ENCODE measurements around the gene CDK18. TPM values are rescaled to one million over a fixed set of nuclear protein-coding genes. Genes with fewer than 3 reads are reported as not detected.
"Not testable (repeated sequence)": the region's sequence is repeated elsewhere in the genome, so short reads cannot be mapped to it uniquely, and the experiment has no call there.

The CDK18 gene
- total RNA-seq, 1 donor from 2014 or later: 3.0 TPM

GRCh38 chr1:205480349-205480985 lies 24.0 kb upstream of the CDK18 start:
- no peak overlapping the region for H3K4me3 Mint-ChIP-seq (ENCODE audit: unreplicated experiment)
- H3K4me1 Mint-ChIP-seq (ENCODE audit: unreplicated experiment): peaks cover 3% of the 10 kb centered on the region
- no peak for TF ChIP-seq CTCF (IDR thresholded peaks at IDR 0.05)
- no peak for DNase-seq (ENCODE audit: extremely low spot score, unreplicated experiment)
- H3K36me3 Mint-ChIP-seq (ENCODE audit: unreplicated experiment): no peaks in the 10 kb centered on the region
- no peaks in the 10 kb centered on the region for H3K9me3 Mint-ChIP-seq (ENCODE audit: unreplicated experiment)
- no peak overlapping the region for H3K27ac Mint-ChIP-seq (ENCODE audit: unreplicated experiment)
- H3K27me3 Mint-ChIP-seq (ENCODE audit: unreplicated experiment): peaks cover 52% of the 10 kb centered on the region

GRCh38 chr1:205481218-205481617 lies 23.3 kb upstream of the CDK18 start:
- H3K4me1 Mint-ChIP-seq (ENCODE audit: unreplicated experiment): peaks cover 3% of the 10 kb centered on the region
- no peak for DNase-seq (ENCODE audit: extremely low spot score, unreplicated experiment)
- H3K27me3 Mint-ChIP-seq (ENCODE audit: unreplicated experiment): peaks cover 57% of the 10 kb centered on the region
- no peak overlapping the region for H3K4me3 Mint-ChIP-seq (ENCODE audit: unreplicated experiment)
- TF ChIP-seq CTCF (IDR thresholded peaks at IDR 0.05): no peak
- no peaks in the 10 kb centered on the region for H3K9me3 Mint-ChIP-seq (ENCODE audit: unreplicated experiment)
- H3K27ac Mint-ChIP-seq (ENCODE audit: unreplicated experiment): no peak overlapping the region
- no peaks in the 10 kb centered on the region for H3K36me3 Mint-ChIP-seq (ENCODE audit: unreplicated experiment)

- H3K27ac Mint-ChIP-seq (ENCODE audit: unreplicated experiment): no peak overlapping the region
Observed at GRCh38 chr1:205481629-205482151, 22.8 kb upstream of the CDK18 start.

GRCh38 chr1:205482587-205482986 lies 21.9 kb upstream of the CDK18 start:
- not testable (repeated sequence) for H3K27ac Mint-ChIP-seq (ENCODE audit: unreplicated experiment); H3K4me3 Mint-ChIP-seq (ENCODE audit: unreplicated experiment); H3K9me3 Mint-ChIP-seq (ENCODE audit: unreplicated experiment); DNase-seq (ENCODE audit: extremely low spot score, unreplicated experiment); H3K36me3 Mint-ChIP-seq (ENCODE audit: unreplicated experiment); H3K4me1 Mint-ChIP-seq (ENCODE audit: unreplicated experiment)
- H3K27me3 Mint-ChIP-seq (ENCODE audit: unreplicated experiment): peaks cover 60% of the 10 kb centered on the region

More at GRCh38 chr1:205481629-205482151, 22.8 kb upstream of the CDK18 start:
- H3K9me3 Mint-ChIP-seq (ENCODE audit: unreplicated experiment): no peaks in the 10 kb centered on the region
- H3K27me3 Mint-ChIP-seq (ENCODE audit: unreplicated experiment): peaks cover 58% of the 10 kb centered on the region
- H3K36me3 Mint-ChIP-seq (ENCODE audit: unreplicated experiment): no peaks in the 10 kb centered on the region
- no peak overlapping the region for H3K4me3 Mint-ChIP-seq (ENCODE audit: unreplicated experiment)
- peaks cover 3% of the 10 kb centered on the region for H3K4me1 Mint-ChIP-seq (ENCODE audit: unreplicated experiment)
- TF ChIP-seq CTCF (IDR thresholded peaks at IDR 0.05): no peak
- no peak for DNase-seq (ENCODE audit: extremely low spot score, unreplicated experiment)

GRCh38 chr1:205483372-205483771 lies 21.1 kb upstream of the CDK18 start:
- H3K27ac Mint-ChIP-seq (ENCODE audit: unreplicated experiment): no peak overlapping the region
- peaks cover 64% of the 10 kb centered on the region for H3K27me3 Mint-ChIP-seq (ENCODE audit: unreplicated experiment)

More at GRCh38 chr1:205483372-205483771, 21.1 kb upstream of the CDK18 start:
- H3K9me3 Mint-ChIP-seq (ENCODE audit: unreplicated experiment): no peaks in the 10 kb centered on the region
- H3K4me1 Mint-ChIP-seq (ENCODE audit: unreplicated experiment): no peaks in the 10 kb centered on the region
- H3K36me3 Mint-ChIP-seq (ENCODE audit: unreplicated experiment): no peaks in the 10 kb centered on the region
- H3K4me3 Mint-ChIP-seq (ENCODE audit: unreplicated experiment): no peak overlapping the region
- DNase-seq (ENCODE audit: extremely low spot score, unreplicated experiment): no peak
- TF ChIP-seq CTCF (IDR thresholded peaks at IDR 0.05): no peak

Data from osteocyte (in vitro differentiated cells).